ENCODE results near the gene PDK4.

Gene PDK4

GRCh38 chr7:95602421-95602820, 6.1 kb upstream of the PDK4 start:
- DNase-seq (ENCODE audit: extremely low read depth, insufficient read length), result no peak
- TF ChIP-seq CTCF (IDR thresholded peaks at IDR 0.05; ENCODE audit: insufficient read depth, low read length, poor library complexity, severe bottlenecking), result no peak
- Histone ChIP-seq H3K27me3 (replicated peaks; ENCODE audit: control insufficient read depth, insufficient read depth, low read length) (no peaks in the 10 kb centered on the region), H3K36me3 (ENCODE audit: control insufficient read depth, insufficient read depth, low read length) (no peaks in the 10 kb centered on the region), H3K4me3 (replicated peaks; ENCODE audit: low read depth, low read length) (no peak overlapping the region)

- H3K36me3 ChIP-seq (ENCODE audit: control insufficient read depth, insufficient read depth, low read length), result no peaks in the 10 kb centered on the region
- no peaks in the 10 kb centered on the region for H3K27me3 ChIP-seq (replicated peaks; ENCODE audit: control insufficient read depth, insufficient read depth, low read length)
- no peak for DNase-seq (ENCODE audit: extremely low read depth, insufficient read length)
- TF ChIP-seq CTCF (IDR thresholded peaks at IDR 0.05; ENCODE audit: insufficient read depth, low read length, poor library complexity, severe bottlenecking), result no peak
- H3K4me3 ChIP-seq (replicated peaks; ENCODE audit: low read depth, low read length), result no peak overlapping the region
These were observed 5.0 kb upstream of the PDK4 start for GRCh38 chr7:95601316-95601715.

- Histone ChIP-seq H3K36me3 (ENCODE audit: control insufficient read depth, insufficient read depth, low read length) (no peaks in the 10 kb centered on the region), H3K27me3 (replicated peaks; ENCODE audit: control insufficient read depth, insufficient read depth, low read length) (no peaks in the 10 kb centered on the region; the same call in 1 of the 2 replicates), H3K4me3 (replicated peaks; ENCODE audit: low read depth, low read length) (no peak overlapping the region)
- no peak for DNase-seq (ENCODE audit: extremely low read depth, insufficient read length)
- TF ChIP-seq CTCF (IDR thresholded peaks at IDR 0.05; ENCODE audit: insufficient read depth, low read length, poor library complexity, severe bottlenecking), result no peak
These were observed 2.8 kb upstream of the PDK4 start for GRCh38 chr7:95599069-95599468.

- H3K36me3 ChIP-seq (ENCODE audit: control insufficient read depth, insufficient read depth, low read length), result no peaks in the 10 kb centered on the region
- no peaks in the 10 kb centered on the region; the same call in 1 of the 2 replicates for H3K27me3 ChIP-seq (replicated peaks; ENCODE audit: control insufficient read depth, insufficient read depth, low read length)
- TF ChIP-seq CTCF (IDR thresholded peaks at IDR 0.05; ENCODE audit: insufficient read depth, low read length, poor library complexity, severe bottlenecking), result no peak
- DNase-seq (ENCODE audit: extremely low read depth, insufficient read length), result no peak
- no peak overlapping the region for H3K4me3 ChIP-seq (replicated peaks; ENCODE audit: low read depth, low read length)
These were observed 2.2 kb upstream of the PDK4 start for GRCh38 chr7:95598511-95598910.

DNA sequence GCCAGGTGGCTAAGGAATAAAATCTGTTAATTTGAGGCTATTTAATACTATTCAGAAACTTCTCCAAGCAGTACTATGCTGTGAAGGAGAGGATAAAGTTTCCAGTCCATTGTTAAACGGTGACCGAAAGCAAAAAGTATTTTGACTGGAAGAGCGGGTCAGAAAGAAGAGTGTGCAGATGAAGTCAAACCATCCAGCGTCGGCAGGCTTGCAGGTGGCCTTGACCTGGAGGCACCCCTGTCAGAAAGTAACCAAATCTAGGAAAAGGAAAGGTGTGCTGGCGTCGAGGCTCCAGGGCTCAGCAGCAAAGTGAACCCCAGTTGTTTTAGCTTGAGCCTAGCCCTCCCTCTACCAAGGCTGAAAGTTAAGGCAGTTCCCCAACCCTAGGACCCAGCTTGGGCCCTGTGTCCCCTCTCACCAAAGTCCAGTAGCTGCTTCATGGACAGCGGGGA, 544 bp downstream of the PDK4 start:
- Histone ChIP-seq H3K27me3 (replicated peaks; ENCODE audit: control insufficient read depth, insufficient read depth, low read length) (no peaks in the 10 kb centered on the region; the same call in 1 of the 2 replicates), H3K4me3 (replicated peaks; ENCODE audit: low read depth, low read length) (no peak overlapping the region), H3K36me3 (ENCODE audit: control insufficient read depth, insufficient read depth, low read length) (no peaks in the 10 kb centered on the region)
- TF ChIP-seq CTCF (IDR thresholded peaks at IDR 0.05; ENCODE audit: insufficient read depth, low read length, poor library complexity, severe bottlenecking), result no peak
- DNase-seq (ENCODE audit: extremely low read depth, insufficient read length), result no peak

- no peaks in the 10 kb centered on the region for H3K36me3 ChIP-seq (ENCODE audit: control insufficient read depth, insufficient read depth, low read length)
- no peak for TF ChIP-seq CTCF (IDR thresholded peaks at IDR 0.05; ENCODE audit: insufficient read depth, low read length, poor library complexity, severe bottlenecking)
- H3K4me3 ChIP-seq (replicated peaks; ENCODE audit: low read depth, low read length), result no peak overlapping the region
- no peaks in the 10 kb centered on the region; the same call in 1 of the 2 replicates for H3K27me3 ChIP-seq (replicated peaks; ENCODE audit: control insufficient read depth, insufficient read depth, low read length)
- no peak for DNase-seq (ENCODE audit: extremely low read depth, insufficient read length)
These were observed 2.1 kb downstream of the PDK4 start for GRCh38 chr7:95594185-95594584.

All from GM06990 (cell line).